ENCODE results near the gene BRD4. TPM values are rescaled to one million over a fixed set of nuclear protein-coding genes. Genes with fewer than 3 reads are reported as not detected.

The BRD4 gene
- total and polyA plus RNA-seq, 2 of the 13 experiments (the other 11 are each of a cell fraction or from before 2014, with no cell fraction given): 10.5 to 11.4 TPM

- TF ChIP-seq PATZ1 (CRISPR knock-in tag; IDR thresholded peaks at IDR 0.05) (peak; percentile 46; the same call in 1 of the 2 replicates), ZNF775 (CRISPR knock-in tag; IDR thresholded peaks at IDR 0.05; ENCODE audit: borderline replicate concordance) (no peak)
Measured at GRCh38 chr19:15222738-15223648, 109.3 kb downstream of the BRD4 start (continued).

GRCh38 chr19:15220833-15221232 is 111.5 kb downstream of the BRD4 start:
- DNase-seq (ENCODE audit: low spot score): no peak
- peaks cover 1 to 7% of the 10 kb centered on the region in 2 experiments; a peak in 2 of 5 replicates for H3K27me3 ChIP-seq (ENCODE audit: control insufficient read depth in 1 of 2, insufficient read depth in 2 of 2, low read length in 2 of 2)
- H3K4me2 ChIP-seq (ENCODE audit: low read depth, low read length): no peak overlapping the region
- 61% methylated on average over 6 of the region's 6 CpGs for WGBS (ENCODE audit: low lambda C conversion rate)
- no peak overlapping the region for H2AFZ ChIP-seq (ENCODE audit: low read length)
- no peak for ATAC-seq
- intact Hi-C loops (cut with micrococcal nuclease; ENCODE audit: unreplicated experiment): no loop called here
- no peaks in the 10 kb centered on the region for H3K79me2 ChIP-seq (ENCODE audit: insufficient read depth, low read length)
- peaks cover 17% of the 10 kb centered on the region for H3K4me1 ChIP-seq (ENCODE audit: insufficient read depth, low read length)
- no peak overlapping the region for H3K9ac ChIP-seq (ENCODE audit: insufficient read depth, low read depth, low read length)
- no TSS peak for BruUV-seq (replicated peaks)
- H3K4me3 ChIP-seq (replicated peaks in 1 of 3; ENCODE audit: insufficient read depth in 1 of 3, low read depth in 2 of 3, low read length in 3 of 3): no peak overlapping the region
- no peaks in the 10 kb centered on the region for H3K36me3 ChIP-seq (replicated peaks in 1 of 2; ENCODE audit: control insufficient read depth in 1 of 2, insufficient read depth in 2 of 2, low read length in 2 of 2)
- no peaks in the 10 kb centered on the region for H4K20me1 ChIP-seq (ENCODE audit: insufficient read depth, low read length)
- in situ Hi-C loops (cut with HindIII; ENCODE audit: extremely low pct_ligation_motif_present, low pct_unique_long_range_greater_than_20kb): no loop called here
- no peaks in the 10 kb centered on the region for H3K9me3 ChIP-seq (ENCODE audit: low read length)
- CTCF ChIA-PET (ENCODE audit: low intra/inter-chr PET ratio, low total read pairs): no interaction called here
- no peak overlapping the region for H3K27ac ChIP-seq (ENCODE audit: extremely low read length, insufficient read depth, low read length)
- POLR2A ChIA-PET: no interaction called here
- no peak for FAIRE-seq
- TF ChIP-seq HINFP (CRISPR knock-in tag; IDR thresholded peaks at IDR 0.05; ENCODE audit: low read depth) (no peak), ZNF563 (CRISPR knock-in tag; IDR thresholded peaks at IDR 0.05) (no peak), FOSL1 (CRISPR knock-in tag; IDR thresholded peaks at IDR 0.05; ENCODE audit: borderline replicate concordance) (no peak), ZNF674 (CRISPR knock-in tag; IDR thresholded peaks at IDR 0.05; ENCODE audit: low read depth) (no peak), ZNF724P (CRISPR knock-in tag; IDR thresholded peaks at IDR 0.05; ENCODE audit: borderline replicate concordance) (no peak), SAP130 (CRISPR knock-in tag; IDR thresholded peaks at IDR 0.05; ENCODE audit: low read depth) (no peak), ZNF850 (CRISPR knock-in tag; conservative IDR thresholded peaks at IDR 0.05) (no peak), AHDC1 (CRISPR knock-in tag; IDR thresholded peaks at IDR 0.05; ENCODE audit: borderline replicate concordance) (no peak), ZNF335 (CRISPR knock-in tag; IDR thresholded peaks at IDR 0.05) (no peak), FOXA3 (CRISPR knock-in tag; IDR thresholded peaks at IDR 0.05) (no peak)
